ENCODE results near the gene DERL2.

Gene DERL2
- 32.7 to 51.6 (median 44.8) reads per million in 4 donors for total RNA-seq

DNA sequence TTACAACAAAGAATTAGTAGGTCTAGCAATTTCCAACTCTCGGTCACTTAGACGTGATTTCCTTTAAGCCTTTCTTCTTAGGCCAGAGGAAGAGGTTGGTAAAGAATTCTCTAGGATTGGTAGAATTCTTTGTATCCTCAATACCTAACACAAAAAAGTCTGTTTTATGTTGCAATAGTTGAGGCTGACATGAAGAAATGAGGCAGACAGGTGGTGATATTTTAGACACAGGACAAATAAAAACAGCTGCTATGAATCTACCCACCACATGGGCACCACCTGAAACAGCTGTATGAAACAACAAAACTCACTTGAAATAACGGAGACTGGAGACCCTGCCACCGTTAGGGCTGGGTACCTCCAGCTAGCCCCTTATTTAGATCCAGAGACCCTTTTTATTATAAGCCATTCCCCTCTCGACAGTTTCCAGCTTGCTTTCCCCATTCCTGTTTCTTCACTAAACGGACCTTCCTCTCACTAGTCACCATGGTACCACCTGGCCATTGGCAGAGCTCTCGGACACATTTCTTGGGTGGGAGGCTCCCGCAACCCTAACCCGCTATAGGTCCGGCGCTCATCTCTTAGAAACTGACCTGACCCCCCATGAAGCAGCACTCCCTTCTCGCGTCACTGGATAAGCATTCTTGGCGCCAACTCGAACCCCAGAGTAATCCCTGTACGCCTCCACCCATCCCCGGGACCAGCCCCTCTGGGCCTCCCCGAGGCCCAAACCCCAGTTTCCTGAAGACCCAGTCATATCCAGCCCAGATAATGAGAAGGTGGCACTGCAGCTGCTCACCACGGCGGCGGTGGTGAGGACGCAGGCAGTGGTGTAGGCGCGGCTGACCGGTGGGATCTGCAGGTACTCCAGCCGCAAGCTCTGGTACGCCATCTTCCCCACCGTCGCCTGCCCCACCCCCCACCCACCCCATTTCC lies at the start of gene DERL2:
TSS of gene DERL2 (minus strand) at position 909 of the 936 bp plus-strand sequence. CDS start at position 892, 17 bp downstream.
- DNase-seq = no peak

DNA sequence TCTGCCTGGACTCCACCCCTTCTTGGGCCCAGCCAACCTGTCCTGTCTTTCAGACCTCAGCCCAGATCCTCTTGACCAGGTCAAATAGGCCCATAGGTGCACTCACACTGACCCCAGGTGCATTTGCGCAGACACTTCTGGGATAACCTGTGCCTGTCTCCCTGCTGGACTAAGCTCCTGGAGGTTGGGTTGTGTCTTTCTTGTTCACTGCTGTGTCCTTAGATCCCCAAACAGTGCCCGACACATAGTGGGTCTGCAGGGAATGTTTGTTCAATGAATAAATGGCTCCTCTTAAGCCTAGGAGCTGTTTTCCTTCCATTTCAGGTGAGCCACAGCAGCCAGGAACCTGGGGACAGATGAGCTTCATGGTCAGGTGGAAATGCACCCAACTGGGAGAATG lies 49.5 kb upstream of the DERL2 start:
- DNase-seq = no peak

DNA sequence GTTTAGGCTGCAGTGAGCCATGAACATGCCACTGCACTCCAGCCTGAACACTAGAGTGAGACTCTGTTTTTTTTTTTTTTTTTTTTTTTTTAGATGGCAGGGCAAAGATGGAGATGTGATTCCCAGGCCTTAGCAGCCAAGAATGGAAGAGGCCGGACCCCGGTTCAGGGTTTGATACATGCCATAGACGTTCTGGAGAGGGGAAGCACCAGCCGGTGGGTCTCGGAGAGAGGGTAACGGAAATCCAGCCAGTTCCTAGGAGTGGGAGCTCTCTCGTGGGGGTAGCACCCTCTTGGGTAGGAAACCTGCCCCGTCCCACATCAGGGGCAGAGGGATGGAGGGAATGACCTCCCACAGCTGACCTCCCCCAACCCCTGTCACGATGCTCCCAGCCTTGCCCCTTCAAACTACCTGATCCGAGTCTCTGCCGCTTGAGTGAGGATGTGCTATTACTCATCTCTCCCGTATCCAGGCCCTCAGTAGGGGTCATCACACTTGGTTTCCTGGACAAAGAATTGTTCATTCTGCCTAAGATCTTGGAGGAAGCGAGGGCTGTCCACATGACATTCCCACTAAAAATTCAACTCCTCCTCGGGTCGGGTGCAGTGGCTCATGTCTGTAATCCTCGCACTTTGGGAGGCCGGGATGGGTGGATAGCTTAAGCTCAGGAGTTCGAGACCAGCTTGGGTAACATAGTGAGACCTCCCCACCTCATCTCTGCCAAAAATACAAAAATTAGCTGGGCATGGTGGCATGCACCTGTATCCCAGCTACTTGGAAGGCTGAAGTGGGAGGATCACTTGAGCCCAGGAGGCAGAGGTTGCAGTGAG lies 47.7 kb upstream of the DERL2 start:
- no peak for DNase-seq

DNA sequence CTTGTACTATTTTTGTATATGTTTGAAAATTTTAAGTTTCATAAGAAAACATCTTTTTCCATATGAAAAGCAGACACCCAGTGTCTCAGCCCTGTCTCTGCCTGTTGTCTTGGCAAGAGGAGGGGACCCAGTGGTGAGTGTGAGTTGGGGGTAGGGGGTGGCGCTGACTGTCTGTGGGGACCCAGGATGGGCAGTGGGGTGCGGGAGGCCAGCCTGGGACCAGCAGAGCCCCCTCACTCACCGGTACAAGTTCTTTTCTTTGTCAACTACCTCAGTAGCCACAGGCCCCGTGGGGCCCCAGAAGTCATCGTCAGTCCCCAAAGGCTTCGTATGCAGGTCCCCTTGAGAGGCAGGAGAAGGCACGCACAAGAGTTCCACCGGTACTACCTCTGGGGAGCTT lies 46.6 kb upstream of the DERL2 start:
- no peak for DNase-seq

DNA sequence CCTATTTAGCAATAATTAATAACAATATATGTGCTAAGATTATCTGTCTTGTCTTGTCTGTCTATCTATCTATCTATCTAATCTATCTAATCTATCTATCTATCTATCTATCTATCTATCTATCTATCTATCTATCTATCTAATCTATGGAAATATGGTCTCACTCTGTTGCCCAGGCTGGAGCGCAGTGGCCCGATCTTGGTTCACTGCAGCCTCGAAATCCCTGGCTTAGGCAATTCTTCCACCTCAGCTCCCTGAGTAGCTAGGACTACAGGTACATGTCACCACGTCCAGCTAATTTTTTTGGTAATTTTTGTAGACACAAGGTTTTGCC lies 45.1 kb upstream of the DERL2 start:
- DNase-seq = no peak

DNA sequence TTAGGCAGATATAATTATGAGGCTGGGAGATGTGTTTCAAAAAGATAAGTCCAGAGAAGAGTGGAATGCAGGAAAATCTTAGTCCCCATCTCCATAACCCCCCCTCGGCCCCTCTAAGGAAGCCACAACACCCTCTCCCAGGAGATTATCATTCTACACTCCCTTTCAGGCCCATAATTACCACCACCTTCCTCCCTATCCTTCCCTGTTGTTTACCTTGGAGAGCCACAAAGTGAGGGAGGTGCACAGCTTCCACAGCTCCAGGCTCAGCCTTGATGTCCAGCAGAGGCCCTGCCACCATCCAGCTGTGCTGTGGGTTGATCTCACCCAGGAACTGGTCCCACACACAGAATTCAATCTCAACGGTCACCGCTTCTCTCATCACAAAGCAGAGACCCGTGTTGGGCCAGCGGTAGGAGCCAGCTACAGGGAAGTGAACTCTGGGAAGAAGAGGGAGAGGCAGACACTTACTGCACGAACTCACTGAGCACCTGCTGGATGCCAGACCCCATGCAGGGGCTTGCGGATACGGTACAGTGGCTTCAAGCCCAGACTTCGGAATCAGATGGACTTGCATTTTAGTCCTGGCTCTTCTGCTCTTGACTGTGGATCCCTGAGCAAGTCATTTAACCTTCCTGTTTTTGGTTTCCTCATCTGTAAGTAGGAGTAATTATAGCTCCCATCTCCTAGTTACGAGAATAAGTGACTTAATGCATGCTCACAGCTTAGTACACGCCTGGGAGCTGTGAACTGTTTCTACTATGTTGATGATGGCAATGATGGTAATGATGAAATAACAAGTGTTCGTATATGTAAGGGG lies 44.5 kb upstream of the DERL2 start:
- DNase-seq = no peak

DNA sequence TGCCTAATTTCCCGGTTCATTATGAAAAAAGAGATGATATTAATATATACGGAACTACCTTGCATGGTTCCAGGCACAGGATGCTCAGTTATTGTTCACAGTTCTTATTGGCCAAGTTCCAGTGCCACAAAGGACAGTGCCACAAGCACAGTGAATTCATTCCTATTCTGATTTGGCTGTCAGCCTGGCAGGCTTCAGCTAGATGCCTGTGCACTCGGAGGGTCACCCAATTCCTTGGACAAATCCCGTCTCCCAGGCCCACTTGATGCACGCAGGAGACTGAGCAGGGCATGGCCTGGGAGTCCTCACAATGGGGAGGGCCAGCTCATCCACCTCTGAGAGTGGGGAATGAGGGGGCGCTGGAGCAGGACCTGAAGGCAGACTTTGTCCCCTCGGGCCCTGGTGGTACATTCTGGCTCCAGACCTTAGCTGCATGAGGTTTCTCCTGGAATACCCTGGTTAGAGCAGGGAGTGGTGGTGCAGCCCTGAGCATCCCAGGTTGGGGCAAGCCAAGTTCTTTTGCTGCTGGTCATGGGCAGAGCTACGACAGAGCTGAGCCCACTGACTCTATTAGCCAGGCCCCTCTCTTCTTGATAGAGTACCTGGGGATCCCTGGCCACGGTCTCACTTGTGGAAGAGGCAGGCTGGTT lies 41.7 kb upstream of the DERL2 start:
- DNase-seq = no peak

DNA sequence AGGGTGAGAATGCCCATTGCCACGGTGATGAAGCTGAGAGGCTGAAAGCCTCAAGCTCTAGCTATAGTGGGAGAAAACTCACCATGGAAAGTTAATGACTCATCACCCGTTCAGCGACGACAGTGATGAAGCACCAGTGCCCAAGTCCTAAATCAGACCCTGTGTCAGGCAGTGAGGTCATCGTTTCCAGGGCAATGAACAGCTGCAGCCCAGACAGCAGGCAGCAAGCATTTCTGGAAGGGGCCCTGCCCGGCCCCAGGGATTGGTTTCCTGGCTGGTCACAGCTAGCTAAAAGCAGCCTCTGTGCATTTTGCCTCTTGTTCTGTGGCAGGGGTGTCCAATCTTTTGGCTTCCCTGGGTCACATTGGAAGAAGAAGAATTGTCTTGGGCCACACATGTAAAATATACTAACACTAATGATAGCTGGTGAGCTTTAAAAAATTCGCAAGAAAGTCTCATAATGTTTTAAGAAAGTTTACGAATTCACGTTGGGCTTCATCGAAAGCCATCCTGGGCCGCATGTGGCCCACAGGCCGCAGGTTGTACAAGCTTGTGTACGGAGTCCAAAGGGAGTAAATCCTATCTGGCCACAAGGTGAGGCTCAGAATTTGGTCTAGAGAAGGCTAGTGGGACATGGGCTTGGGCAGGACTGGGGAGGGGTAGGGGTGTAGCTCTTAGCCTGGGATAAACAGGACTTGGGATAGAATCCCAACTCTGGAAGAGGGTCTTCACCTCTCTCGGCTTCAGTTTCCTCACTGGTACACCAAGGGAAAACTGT lies 41.0 kb upstream of the DERL2 start:
- DNase-seq = peak in 1 of 5 donors; percentile 27

DNA sequence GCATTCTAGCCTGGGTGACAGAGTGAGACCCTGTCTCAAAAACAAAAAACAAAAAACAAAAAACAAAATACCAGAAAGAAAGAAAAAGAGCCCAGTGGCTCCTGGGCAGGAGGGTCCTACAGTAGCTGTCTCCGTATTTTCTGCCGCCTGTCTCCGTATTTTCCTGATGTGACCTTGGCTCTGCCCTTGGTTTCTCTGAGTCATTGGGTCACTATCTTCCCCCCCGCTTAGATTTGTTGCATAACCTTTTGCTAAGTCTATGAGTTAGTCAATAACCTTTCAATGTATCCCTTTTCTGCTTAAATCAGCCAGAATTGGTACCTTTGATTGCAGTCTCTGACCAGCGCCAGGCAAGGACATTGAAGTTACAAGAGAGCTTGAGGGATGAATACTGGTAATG lies 37.3 kb upstream of the DERL2 start:
- no peak for DNase-seq

DNA sequence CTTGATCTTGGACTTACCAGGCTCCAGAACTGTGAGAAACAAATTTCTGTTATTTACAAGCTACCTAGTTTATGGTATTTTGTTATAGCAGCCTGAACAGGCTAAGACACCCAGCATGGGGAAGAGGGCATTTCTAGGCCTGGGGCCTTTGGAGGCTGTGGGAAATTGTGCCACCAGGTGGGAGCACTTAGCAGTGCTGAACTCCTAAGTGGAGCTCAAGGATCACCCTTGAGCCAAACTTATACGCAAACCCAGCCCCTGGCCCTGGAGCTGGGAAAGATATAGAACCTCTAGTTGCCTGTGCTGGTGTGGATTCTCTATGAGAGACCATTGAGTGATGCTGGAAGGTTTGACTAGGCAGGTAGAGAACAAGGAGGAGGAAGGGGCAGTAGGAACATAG lies 36.5 kb upstream of the DERL2 start:
- DNase-seq = no peak

DNA sequence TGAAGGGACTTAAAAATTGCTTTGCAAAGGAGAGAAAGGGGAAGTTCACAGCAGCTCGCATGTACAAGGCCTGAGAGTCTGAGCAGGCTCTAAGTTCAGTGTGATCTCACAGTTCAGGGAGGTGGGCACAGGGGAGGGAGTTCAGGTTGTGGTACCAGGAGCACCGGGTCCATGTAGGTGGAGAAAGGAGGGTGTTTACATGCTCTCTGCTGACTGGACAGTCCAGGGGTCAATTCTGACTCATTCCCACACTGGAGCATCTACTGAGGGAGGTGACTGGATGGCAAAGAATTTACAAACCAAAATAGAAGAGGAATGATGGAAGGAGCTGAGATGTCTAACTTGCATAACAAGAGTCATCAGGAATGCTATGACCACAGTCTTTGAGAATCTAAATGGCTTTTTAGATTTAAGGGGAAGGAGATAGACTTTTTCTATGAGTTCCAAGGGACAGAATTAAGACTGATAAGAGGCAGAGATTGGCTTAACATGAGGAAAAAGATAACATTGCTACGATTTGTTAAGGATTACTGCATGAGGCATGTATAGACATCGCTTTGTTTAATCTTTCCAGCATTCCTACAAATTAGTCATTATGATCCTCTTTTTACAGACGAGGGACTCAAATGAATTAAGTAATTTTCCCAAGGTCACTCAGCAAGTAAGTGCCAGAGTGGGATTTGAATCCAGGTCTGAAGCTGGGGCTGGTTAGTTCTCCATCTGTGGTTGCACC lies 30.2 kb upstream of the DERL2 start:
- no peak for DNase-seq

DNA sequence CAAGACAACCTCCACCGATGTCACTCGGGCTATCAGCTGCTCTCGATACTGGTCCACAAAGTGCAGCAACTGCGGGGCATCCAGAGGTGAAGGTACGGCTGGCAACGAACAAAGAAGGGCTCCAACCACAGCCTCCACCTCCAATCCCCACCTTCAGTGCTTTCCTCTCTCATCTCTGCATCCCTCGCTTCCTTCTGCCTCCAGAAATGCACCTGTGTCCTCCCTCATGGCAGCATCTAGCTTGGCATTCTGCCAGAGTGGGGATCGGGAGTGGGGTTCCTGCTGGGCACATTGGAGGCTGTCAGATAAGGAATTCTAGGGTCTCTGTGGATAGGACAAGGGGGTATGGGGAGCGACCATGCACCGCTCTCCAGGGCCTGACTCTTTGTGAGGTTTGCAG lies 29.0 kb upstream of the DERL2 start:
- DNase-seq = no peak

DNA sequence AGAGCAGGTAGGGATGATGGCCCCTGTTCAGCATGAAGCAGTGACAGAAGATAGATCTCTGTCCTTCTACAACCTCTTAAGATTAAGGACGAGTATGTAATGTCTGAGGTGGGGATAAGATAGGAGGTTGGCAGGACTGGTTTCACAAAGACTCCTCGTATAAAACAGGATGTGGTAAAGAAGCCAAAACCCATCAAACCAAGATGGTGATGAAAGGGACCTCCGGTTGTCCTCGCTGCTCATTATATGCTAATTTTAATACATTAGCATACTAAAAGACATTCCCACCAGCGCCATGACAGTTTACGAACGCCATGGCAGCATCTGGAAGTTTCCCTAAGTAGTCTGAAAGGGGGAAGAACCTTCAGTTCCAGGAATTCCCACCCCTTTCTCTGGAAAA lies 27.6 kb upstream of the DERL2 start:
- DNase-seq = peak in 1 of 5 donors; percentile 45

DNA sequence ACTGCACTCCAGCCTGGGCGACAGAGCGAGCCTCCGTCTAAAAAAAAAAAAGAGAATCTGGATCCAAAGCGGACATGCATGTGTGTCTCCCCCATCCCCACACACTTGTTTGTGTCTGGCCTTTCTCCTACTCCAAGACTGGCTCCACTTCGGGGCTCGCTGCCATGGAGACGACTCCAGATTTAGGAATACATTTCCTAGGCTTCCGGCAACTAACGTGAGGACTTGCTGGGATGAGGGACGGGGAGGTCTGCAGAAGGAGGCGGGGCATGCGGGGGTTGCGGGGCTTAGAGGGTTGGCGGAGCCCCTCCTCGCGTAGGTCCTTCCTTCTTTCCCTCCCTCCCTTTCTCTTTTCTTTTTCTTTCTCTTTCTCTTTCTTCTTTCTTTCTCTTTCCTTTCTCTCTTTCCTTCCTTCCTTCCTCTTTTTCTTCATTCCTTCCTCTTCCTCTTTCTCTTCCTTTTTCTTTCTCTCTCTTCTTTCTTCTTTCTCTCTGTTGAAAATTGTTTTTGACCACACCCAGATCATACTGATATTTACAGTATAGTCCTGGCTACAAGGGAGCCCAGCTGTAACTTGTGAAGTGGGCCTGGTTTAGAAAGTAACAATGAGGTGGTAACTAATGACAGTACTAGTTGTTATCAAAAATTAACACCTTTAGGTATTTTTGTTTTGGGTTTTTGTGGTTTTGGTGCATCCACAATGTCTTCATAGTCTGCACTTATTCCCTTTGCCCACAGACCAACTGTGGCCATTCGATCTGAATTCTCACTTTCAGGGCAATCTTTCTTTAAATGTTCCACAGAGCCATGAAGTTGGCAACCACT lies 25.6 kb upstream of the DERL2 start:
- DNase-seq = no peak

DNA sequence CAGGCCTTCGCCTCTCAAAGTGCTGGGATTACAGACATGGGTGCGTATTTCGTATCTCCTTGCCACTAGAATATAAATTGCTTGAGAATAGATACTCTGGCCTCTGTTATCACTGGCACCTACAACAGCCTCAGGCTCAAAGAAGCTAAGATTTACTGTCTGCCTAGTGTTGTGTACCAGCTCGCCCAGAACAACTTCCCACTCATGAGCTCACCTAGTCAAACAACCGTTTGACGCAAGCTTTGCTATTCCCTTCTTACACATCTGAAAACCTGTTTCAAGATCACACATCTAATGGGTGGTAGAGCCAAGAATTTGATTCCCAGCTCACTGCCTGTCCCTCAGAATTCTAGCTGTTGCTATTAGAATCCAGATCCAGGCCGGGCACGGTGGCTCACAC lies 24.8 kb upstream of the DERL2 start:
- DNase-seq = no peak

DNA sequence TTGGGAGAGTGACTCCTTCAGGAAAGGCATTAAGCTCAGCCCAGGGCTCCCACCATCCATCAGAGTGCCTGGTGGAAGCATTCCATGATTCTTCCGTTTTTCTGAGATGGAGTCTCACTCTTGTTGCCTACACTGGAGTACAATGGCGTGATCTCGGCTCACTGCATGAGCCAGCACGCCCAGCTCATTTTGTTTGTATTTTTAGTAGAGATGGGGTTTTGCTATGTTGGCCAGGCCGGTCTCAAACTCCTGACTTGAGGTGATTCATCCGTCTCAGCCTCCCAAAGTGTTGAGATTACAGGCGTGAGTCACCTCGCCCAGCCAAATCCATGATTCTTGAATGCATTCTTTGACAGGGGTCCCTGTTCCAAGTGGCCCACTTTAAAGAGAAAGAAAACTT lies 23.5 kb upstream of the DERL2 start:
- DNase-seq = no peak

DNA sequence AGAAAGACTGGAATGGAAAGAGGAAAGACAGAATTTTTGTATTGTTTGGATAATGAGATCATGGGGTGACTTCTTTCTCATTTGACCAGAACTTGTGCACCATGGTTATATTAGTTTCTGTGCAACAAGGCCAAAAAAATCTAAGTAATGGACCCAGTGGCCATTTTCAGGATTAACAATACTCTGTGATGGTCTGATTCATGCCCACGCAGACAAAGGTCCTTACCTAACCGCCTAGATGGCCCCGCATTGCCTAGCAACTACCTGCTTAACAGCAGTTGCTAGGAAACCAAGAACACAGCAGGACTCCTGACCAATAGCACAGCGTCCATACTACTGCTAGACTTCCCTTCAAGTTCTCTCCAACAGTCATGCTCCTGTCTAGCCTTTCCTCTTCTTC lies 22.8 kb upstream of the DERL2 start:
- no peak for DNase-seq

DNA sequence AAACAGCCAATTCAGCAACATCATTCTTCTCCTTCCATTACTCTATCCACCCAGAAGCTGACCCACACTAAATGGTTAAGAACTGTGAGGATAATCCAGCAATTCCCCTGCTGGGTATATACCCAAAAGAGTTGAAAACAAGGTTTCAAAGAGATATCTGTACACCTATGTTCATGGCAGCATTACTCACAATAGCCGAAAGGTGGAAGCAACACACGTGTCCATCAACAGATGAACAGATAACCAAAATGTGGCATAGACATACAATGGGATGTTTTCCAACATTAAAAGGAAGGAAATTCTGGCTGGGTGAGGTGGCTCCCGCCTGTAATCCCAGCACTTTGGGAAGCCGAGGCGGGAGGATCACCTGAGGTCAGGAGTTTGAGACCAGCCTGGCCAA lies 20.3 kb upstream of the DERL2 start:
- DNase-seq = no peak

DNA sequence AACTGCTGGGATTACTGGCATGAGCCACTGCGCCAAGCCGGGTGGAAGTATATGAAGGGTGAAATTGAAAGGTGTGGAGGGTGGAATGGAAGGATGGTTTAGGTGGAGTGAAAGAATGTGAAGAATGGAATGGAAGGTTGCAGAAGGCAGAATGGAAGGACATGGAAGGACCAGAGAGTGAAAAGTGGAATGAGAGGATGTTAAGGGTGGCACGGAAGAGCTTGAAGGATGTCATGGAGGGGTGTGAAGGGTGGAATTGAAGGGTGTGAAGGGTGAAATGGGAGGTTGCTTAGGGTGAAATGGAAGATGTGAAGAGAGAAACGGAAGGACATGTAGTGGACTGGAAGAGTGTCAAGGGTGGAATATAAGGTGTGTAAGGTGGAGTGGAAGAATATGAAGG lies 16.6 kb upstream of the DERL2 start:
- DNase-seq = no peak

DNA sequence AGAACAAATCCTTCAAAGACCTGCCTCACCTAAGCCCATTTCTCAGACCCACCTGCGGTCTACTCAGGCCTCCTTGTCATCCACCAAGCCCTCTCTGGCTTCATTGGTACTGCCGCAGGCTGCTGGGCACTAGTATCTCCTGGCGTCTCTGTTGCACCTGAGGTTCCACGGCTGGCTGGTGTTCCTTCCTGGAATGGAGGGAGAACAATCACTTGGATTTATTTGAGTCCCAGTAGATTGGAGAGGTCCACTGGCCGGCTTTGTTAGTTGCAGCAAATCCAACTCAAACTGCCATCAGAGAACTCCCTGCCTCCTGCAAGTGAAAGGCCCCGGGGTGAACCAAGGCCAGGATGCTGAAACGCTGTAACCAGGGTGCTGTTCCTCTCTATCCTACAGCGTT lies 15.7 kb upstream of the DERL2 start:
- no peak for DNase-seq

All from T-helper 1 cell (primary cell).